HG03442 (cell line): Measurements from ENCODE around the gene PEX3.

Experiments
- ATAC-seq: cut with Tn5 transposase; IDR thresholded peaks from one replicate; pipeline ENCODE4 v1.9.1; 2021; ENCODE audit warnings: mild to moderate bottlenecking, moderate library complexity; ENCODE audit not compliant: unreplicated experiment

Gene PEX3

GRCh38 chr6:143450453-143451371 is at the start of gene PEX3, which contains the start of gene ADAT2:
TSS of gene PEX3 (plus strand) at chr6:143450805. CDS start at chr6:143451043, 238 bp downstream.
TSS of gene ADAT2 (minus strand) at chr6:143450695. CDS start at chr6:143450658, 37 bp downstream.
- ATAC-seq = peak; percentile 98

DNA sequence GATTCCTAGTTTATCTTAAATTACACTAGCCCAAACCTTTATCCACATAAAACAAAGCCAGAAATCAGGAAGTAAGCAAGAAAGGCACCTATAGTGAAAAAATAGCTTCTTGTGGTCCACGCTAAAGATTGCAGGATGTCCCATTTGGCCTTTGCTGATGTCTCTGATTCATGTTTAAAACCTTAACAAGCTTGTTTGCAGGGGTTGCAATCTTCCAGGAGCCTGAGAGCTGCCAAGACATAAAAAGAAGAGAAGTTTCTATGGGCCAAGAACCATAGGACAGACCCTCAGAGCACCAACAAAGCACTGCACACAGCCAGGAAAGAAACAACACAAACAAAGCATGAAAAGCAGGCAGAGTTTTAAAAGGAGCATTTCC is 49.5 kb upstream of the PEX3 start:
- ATAC-seq = no peak

- no peak for ATAC-seq
These were observed 48.8 kb upstream of the PEX3 start for GRCh38 chr6:143401636-143402370.

DNA sequence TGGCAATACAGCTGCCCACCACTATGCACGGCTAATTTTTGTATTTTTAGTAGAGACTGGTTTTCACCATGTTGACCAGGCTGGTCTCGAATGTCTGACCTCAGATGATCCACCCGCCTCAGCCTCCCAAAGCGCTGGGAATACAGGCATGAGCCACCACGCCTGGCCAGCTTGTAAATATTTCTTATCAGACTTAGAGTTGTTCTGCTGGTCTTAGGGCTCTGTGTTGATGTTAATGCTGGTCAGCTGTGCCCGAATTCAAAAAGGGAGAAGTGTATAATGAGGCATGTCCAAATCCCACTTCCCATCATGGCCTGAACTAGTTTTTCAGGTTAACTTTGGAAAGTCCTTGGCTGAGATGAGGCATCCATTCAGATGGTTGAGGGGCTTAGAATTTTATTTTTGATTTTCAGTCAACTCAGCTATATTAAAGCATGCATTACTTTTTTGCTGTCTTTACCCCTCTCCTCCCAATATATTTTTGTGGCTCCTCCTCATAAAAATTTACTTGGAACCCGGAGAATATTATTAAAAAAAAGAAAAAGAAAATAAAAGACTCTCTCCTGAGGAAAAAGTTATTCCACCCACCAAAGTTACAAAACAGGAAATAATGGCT is 47.8 kb upstream of the PEX3 start:
- ATAC-seq = no peak

DNA sequence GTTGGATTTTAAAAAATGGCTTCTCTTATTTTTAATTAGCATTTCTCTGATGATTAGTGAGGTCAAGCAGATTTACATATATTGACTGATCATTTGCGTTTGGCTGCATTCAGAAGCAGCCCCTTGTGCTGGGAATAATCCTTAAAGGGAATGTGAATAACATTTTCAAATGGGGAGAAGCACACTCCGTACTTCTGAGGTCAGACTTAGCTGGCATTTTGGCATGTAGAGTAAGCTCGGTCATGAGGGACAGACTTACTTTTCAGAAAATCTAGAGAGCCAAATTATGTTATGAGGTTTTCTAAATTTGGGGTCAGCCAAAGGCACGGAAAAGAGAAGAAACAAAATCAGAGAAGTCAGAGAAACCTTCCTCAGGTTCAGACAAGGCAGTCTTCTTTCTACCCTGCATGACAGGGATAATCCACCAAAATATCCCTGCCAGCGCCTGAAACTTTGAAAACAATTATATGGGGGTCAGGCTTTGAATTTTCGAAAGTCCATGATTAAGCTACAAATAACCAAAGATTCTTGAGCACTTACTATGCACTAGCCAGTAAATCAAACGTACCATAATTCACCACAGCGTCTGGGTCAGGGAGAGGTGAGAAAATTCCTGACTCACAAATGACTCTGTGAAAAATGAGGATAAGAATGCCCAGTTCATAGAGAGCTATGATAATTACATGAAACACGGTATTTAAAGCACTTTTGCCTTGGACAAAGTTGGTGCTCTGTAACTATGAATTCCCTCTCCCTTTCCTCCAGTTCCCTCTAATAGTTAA is 45.0 kb upstream of the PEX3 start:
- ATAC-seq = no peak

DNA sequence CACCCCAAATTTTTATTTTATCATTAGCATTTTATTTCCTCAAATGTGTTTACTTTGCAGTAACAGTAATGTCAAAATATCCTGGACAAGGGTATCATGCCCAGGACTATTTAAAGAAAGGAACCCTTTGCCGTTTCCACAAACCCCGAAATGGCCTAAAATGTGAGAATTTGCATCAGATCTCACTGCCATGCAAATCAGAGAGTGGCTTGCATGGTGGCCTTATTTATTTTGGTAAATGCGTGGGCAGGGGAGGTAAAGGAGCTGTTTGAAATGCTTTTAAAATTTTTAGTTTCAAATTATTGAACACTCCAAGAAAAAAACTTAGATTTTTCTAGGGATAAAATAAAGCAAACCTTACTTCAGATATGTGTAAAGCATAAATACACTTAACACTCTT is 43.9 kb upstream of the PEX3 start:
- ATAC-seq = peak; percentile 50

DNA sequence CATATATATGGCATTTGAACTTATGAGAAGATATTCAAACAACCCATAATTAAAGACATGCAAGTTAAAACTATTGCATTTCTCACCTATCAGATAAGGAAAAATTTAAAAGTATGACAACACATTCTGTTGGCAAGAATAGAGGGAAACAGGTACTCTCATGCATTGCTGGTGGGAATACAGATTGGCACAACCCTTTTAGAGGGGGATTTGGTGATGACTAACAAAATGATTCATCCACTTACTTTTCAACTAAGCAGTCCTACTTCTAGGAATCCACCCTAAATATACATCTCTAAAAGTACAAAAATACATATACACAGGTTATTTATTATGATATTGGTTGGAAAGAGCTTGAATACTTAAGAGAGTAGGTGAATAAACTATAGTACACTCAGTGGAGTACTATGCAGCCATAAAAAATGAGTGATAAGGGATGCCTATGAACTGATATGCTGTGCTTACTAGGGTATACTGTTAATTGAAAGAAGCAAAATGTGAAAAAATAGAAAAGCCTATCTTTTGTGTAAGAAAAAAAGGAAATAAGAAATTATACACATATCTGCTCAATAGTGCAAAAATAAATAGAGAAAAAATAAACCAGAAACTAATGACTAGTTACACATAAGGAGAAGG is 42.3 kb upstream of the PEX3 start:
- no peak for ATAC-seq

DNA sequence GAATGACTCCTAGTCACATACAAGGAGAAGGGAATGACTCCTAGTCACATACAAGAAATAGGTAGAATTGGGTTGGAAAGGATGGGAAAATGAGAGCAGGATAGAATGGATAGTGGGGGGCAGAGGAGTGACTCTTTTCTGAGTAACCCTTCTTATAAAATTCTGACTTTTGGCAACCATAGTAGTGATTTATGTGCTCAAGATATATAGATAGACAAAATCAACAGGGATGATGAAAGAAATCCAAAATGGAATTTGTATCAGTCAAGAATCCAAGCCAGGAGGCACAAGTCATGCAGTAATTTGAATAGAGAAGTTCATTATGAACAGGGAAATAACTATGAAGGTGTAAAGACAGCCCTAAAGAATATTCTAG is 41.8 kb upstream of the PEX3 start:
- no peak for ATAC-seq

DNA sequence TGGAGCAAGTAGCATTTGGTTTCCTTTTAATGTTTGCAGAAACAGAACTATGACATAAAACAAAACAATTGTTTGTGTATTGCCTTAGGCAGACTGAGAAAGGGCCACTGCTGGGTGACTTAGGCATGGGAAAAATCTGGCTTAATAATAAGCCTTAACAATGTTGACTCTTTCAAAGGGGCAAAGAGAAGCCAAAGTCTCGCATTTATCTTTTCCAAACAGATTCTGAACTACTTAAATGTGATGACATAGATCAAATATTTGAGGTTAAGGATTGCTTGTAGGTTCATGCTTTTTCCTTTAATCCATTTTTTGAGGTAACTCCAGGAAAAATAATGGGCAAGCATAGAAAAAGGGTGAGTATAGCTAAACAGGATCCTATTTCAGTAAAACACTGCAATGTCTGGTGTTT is 39.7 kb upstream of the PEX3 start:
- ATAC-seq = no peak

DNA sequence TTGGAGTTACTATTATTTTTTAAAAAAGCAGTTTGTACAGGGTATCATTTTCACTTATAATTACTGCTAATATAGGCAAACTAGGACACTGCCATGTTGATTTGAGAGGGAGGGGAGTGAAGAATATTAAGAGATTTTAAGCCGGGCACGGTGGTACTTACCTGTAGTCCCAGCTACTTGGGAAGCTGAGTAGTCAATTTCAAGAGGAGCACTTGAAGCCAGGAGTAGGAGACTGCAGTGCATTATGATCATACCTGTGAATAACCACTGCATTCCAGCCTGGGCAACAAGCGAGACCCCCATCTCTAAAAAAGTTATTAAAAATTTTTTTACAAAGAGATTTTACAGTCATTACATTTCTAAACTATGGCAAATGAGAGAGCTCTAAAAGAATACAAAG is 35.8 kb upstream of the PEX3 start:
- ATAC-seq = no peak

GRCh38 chr6:143419526-143419925 is 31.1 kb upstream of the PEX3 start:
- no peak for ATAC-seq

DNA sequence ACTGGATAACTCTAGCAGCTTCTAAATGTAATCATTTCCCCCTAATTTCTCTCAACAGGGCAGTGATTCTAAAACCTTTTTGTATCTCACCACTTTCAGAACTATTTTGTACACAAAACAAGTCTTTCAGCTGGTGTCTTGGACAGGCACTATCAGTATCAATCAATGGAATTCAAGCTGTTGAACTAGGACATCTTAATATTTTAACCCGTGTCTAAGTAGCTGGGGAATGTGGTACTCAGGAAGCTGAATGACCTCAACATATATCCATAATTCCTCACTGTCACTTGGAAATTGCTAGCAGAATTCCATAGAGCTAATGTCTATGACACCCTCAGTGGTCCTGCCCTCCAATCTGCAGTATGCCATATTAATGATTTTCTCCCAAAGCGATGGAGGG is 24.6 kb upstream of the PEX3 start:
- no peak for ATAC-seq

DNA sequence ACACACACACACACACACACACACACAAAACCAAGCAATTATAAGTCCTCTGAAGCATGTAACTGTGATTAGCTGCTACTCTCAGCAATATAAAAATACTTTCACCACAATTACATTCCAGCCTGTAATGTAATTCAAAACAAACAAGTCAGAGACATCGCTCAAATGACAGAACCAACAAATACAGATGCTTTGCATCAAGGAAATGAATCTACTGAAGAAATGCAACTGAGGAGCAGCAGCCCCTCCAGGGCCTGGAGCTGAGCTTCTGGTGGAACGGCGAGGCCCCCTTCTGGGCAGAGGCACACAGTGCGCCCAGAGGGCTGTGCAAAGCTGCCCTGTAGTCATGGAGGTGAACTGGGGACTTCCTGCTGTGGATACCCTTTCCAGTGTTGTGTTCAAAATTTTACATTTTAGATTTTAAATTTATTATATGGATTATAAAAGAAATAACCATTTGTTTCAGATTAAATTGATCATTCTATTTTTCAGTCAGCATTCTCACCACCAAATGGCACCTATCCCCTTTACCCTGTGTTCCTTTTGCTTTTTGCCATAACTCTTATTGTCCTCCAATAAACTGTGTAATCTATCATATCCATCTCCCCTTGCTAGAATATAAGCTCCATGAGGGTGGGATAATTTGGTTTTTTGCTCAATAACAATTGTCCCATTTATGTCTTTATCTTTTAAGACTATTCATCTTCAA is 23.3 kb upstream of the PEX3 start:
- peak; percentile 99 for ATAC-seq

- no peak for ATAC-seq
These were observed 20.6 kb upstream of the PEX3 start for GRCh38 chr6:143429970-143430369.

GRCh38 chr6:143431226-143431625 is 19.4 kb upstream of the PEX3 start:
- no peak for ATAC-seq

- ATAC-seq = no peak
These were observed 18.0 kb upstream of the PEX3 start for GRCh38 chr6:143432588-143432987.

- no peak for ATAC-seq
These were observed 9.6 kb upstream of the PEX3 start for GRCh38 chr6:143441010-143441409.

DNA sequence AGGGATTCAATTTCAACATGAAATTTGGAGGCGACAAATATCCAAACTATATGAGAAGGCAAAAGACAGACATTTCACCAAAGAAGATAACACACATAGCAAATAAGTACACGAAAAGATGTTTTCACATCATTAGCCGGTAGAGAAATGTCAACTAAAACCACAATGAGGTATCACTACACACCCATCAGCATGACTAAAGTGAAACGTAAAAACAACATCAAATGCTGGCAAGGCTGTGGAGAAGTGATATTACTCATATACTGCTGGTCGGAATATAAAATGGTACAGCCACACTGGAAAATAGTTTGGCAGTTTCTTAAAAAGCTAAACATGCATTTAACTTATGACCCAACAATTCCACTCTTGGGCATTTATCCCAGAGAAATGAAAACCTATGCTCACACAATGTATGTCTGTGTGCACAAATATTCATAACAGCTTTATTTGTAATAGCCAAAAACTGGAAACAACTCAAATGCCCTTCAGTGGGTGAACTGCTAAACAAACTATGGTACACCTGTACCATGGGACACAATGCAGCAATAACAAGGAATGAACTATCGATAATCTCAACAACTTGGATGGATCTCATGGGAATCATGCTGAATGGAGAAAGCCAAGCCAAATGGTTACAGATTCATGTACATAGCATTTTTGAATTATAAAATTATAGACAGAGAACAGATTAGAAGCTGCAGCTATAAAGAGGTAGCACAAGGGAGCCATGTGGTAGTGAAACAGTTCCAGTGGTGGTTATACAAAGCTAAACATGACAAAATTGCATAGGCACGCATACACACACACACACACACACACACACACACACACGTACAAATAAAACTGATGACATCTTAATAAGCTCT is 8.7 kb upstream of the PEX3 start:
- ATAC-seq = no peak

- no peak for ATAC-seq
These were observed 7.5 kb upstream of the PEX3 start for GRCh38 chr6:143443096-143443495.
